Stomach (tissue), 9 donors: Measurements from ENCODE around the gene UBE2J1. TPM values are rescaled to one million over a fixed set of nuclear protein-coding genes. Genes with fewer than 3 reads are reported as not detected.
A peak's percentile ranks its signal among the peaks of the same experiment; 100 is the strongest.

Experiments
- DNase-seq, 2 donors: peaks; one replicate each; pipeline versions ENCODE4 v3.0.0 to v3.0.0-alpha.2; 2013 to 2019
- H3K27ac ChIP-seq, 5 donors: fragments of 200-600 bp in 4 of 5; sonication (generic) in 4 of 5; one replicate each; pipeline ENCODE4 v1.5.1; 2013 to 2019; ENCODE audit warnings: mild to moderate bottlenecking in 1 of 5, moderate library complexity in 1 of 5
- H3K27me3 ChIP-seq, 3 donors: fragments of 200-600 bp; sonication (generic); one replicate each; pipeline ENCODE4 v1.5.1; 2017 to 2019; ENCODE audit warnings: mixed run types in 1 of 3
- H3K36me3 ChIP-seq, 4 donors: fragments of 200-600 bp; sonication (generic); 1 replicate in 3 of 4; 2 replicates in 1 of 4; pipeline ENCODE4 v1.5.1; 2016 to 2019
- H3K4me1 ChIP-seq, 4 donors: fragments of 200-600 bp; sonication (generic); one replicate each; pipeline ENCODE4 v1.5.1; 2016 to 2019
- H3K4me3 ChIP-seq, 4 donors: fragments of 200-600 bp; sonication (generic) in 3 of 4; one replicate each; pipeline ENCODE4 v1.5.1; 2016 to 2019; ENCODE audit warnings: mild to moderate bottlenecking in 1 of 4
- H3K9me3 ChIP-seq, 4 donors: fragments of 200-600 bp; sonication (generic); one replicate each; pipeline ENCODE4 v1.5.1; 2016 to 2019
- EP300 ChIP-seq: sonication (generic); formaldehyde crosslinking; IDR thresholded peaks from one replicate; pipeline ENCODE4 v1.6.1; 2017; ENCODE audit warnings: antibody characterized with exemption
- POLR2A ChIP-seq, 4 donors: fragments of 450-650 bp; IDR thresholded peaks; one replicate each; pipeline ENCODE4 v1.6.1; 2016; ENCODE audit warnings: antibody characterized with exemption in 4 of 4, control low read depth in 2 of 4, mild to moderate bottlenecking in 1 of 4, moderate library complexity in 1 of 4
- POLR2AphosphoS5 ChIP-seq, 3 donors: sonication (generic); formaldehyde crosslinking; IDR thresholded peaks; one replicate each; pipeline ENCODE4 v1.6.1; 2016; ENCODE audit warnings: antibody characterized with exemption in 3 of 3
- WGBS, 5 donors: extraction: QIAGEN DNeasy Blood & Tissue Kit in 3 of 5; methylation state at CpG; one replicate each; pipeline versions ENCODE4 v1.1.5 to v1.1.7; 2013 to 2018; 5-methylcytosine and 5-hydroxymethylcytosine counted together
- intact Hi-C: fragments of 100-400 bp; cut with DNase I; formaldehyde crosslinking; loops from one replicate; pipeline ENCODE4 v1.15.1; 2023; ENCODE audit warnings: low total_unique reads
- polyA plus RNA-seq, 3 donors: library from polyadenylated mRNA; stranded (reverse); fragments of 200-250 nt; gene quantifications; one replicate each; pipeline ENCODE4 v1.2.3, GENCODE V29; 2013
- total RNA-seq, 5 donors: library from RNA; depleted of rRNA; stranded (reverse); fragments of >200 nt; gene quantifications; one replicate each; pipeline versions ENCODE4 v1.1.0 to v1.2.3, GENCODE V29; 2014 to 2016
- TF ChIP-seq, protein P1 (sequence below), 7 experiments: fragments of 450-650 bp in 4 of 7; fragments of 200-600 bp in 3 of 7; sonication (generic) in 3 of 7; IDR thresholded peaks; one replicate each; pipeline ENCODE4 v1.5.1; 2016 to 2019; ENCODE audit warnings: antibody characterized with exemption in 7 of 7, control low read depth in 2 of 7, mild to moderate bottlenecking in 1 of 7
- donor health status: healthy with polysubstance abuse.
- donor health status: Bipolar disorder and iron deficiency.
- donor health status: healthy.

Gene UBE2J1
- total and polyA plus RNA-seq, 8 donors, result 5.2 to 58.6 (median 24.0) TPM

DNA sequence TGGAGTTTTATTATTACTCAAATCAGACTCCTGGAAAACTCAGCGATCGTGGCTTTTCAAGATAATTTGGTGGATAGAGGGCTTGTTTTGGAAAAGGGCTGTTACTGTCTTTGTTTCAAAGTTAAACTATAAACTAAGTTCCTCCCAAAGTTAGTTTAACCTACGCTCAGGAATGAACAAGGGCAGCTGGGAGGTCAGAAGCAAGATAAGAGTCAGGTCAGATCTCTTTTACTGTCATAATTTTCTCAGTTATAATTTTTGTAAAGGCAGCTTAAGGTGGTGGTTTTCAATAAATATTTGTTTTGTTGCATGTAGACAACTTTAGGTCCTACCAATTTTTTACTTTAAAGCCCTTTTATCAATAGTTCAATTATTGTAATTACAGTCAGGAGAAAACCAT lies 28.2 kb downstream of the UBE2J1 start:
- H3K4me1 ChIP-seq, result peaks cover 0 to 29% (median 6%) of the 10 kb centered on the region in 4 donors
- H3K9me3 ChIP-seq, result no peaks in the 10 kb centered on the region
- H3K27ac ChIP-seq, result peak overlapping the region in 3 of 5 donors; percentile 23 to 36 (median 26)
- WGBS, 5 donors, result 43 to 68% (median 46%) methylated on average over 3 of the region's 3 CpGs
- intact Hi-C loops, result no loop called here
- peaks cover 0 to 57% (median 37%) of the 10 kb centered on the region in 4 donors for H3K36me3 ChIP-seq
- no peaks in the 10 kb centered on the region for H3K27me3 ChIP-seq
- H3K4me3 ChIP-seq, result no peak overlapping the region
- TF ChIP-seq EP300 (no peak), POLR2AphosphoS5 (IDR thresholded peaks at IDR 0.05) (no peak), POLR2A (IDR thresholded peaks at IDR 0.05) (no peak)
- TF ChIP-seq, protein P1, sequence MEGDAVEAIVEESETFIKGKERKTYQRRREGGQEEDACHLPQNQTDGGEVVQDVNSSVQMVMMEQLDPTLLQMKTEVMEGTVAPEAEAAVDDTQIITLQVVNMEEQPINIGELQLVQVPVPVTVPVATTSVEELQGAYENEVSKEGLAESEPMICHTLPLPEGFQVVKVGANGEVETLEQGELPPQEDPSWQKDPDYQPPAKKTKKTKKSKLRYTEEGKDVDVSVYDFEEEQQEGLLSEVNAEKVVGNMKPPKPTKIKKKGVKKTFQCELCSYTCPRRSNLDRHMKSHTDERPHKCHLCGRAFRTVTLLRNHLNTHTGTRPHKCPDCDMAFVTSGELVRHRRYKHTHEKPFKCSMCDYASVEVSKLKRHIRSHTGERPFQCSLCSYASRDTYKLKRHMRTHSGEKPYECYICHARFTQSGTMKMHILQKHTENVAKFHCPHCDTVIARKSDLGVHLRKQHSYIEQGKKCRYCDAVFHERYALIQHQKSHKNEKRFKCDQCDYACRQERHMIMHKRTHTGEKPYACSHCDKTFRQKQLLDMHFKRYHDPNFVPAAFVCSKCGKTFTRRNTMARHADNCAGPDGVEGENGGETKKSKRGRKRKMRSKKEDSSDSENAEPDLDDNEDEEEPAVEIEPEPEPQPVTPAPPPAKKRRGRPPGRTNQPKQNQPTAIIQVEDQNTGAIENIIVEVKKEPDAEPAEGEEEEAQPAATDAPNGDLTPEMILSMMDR (IDR thresholded peaks at IDR 0.05), result no peak
- DNase-seq, result no peak

DNA sequence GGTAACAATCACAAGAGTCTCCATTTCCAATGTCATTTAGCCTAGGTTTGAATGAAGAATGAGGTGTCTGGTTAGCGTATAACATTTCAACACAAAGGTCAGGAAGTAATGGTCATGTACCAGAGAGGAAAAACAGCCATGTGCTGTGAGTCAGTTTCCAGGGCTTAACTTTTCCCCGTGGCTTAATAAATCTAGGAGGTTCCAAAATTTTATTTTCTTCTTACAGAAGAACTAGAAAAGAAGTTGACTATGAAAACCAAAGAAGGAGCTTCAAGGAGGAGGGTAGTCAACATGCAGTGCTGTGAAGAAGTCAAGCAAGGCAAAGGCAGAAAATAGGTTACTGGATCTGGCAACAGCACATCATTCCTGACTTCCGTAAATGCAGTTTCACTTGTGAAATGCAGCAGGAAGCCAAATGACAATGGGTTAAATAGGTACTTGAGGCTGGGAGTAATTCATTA lies 29.0 kb downstream of the UBE2J1 start:
- Histone ChIP-seq H3K27ac (peak overlapping the region in 3 of 5 donors; percentile 23 to 36 (median 26)), H3K27me3 (no peaks in the 10 kb centered on the region), H3K4me3 (no peak overlapping the region), H3K4me1 (peaks cover 0 to 29% (median 6%) of the 10 kb centered on the region in 4 donors), H3K9me3 (no peaks in the 10 kb centered on the region), H3K36me3 (peaks cover 0 to 49% (median 31%) of the 10 kb centered on the region in 4 donors)
- no peak for TF ChIP-seq POLR2A (IDR thresholded peaks at IDR 0.05)
- no peak for TF ChIP-seq EP300
- 68 to 88% (median 78%) methylated on average over 3 of the region's 3 CpGs for WGBS, 5 donors
- intact Hi-C loops, result no loop called here
- DNase-seq, result no peak

DNA sequence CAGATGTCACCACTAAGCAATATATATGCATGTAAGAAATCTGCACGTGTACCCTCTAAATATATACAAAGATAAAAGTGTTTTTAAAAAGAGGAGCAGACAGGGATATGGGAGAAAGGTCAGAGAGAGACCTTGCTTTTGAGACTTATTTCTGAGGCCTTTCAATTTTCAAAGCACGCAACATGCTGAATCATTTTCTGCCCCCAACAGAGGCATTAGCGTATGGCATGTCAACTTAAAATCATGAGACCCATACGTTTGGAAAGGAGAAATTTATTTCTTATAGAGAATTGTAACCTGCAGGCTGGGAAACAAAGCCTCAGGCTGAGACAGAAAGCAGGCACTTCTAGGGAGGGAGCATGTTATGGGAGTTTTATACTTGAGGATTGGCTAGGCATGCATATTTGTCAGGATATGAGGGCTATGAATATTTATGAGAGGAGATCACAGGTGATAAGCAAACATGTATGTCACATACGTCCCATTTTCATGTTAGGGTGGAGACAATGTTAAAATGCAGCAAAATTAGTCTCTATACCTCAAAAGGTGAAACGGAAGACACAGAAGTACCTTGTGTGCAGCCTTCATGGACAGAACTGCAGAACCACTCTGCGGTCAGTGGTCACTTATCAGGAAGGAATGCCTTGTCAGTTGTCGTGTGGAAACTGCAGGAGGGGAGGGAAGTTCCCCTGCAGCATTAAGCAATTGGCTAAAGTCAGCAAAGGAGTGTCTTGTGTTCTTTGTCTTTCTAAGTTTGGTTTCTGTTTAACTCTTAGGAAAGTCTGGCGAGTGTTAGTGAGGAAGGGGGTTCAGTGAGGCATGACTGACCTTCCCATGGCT lies 31.2 kb downstream of the UBE2J1 start:
- no peak overlapping the region for H3K4me3 ChIP-seq
- H3K4me1 ChIP-seq, result peaks cover 0 to 29% (median 6%) of the 10 kb centered on the region in 4 donors
- intact Hi-C loops, result no loop called here
- 77 to 85% (median 81%) methylated on average over 9 of the region's 9 CpGs for WGBS, 5 donors
- peak in 1 of 2 donors; percentile 21 for DNase-seq
- no peaks in the 10 kb centered on the region for H3K27me3 ChIP-seq
- no peaks in the 10 kb centered on the region for H3K9me3 ChIP-seq
- peaks cover 0 to 27% (median 11%) of the 10 kb centered on the region in 4 donors for H3K36me3 ChIP-seq
- TF ChIP-seq POLR2AphosphoS5 (IDR thresholded peaks at IDR 0.05) (no peak), EP300 (no peak), POLR2A (IDR thresholded peaks at IDR 0.05) (no peak)
- TF ChIP-seq, protein P1 (IDR thresholded peaks at IDR 0.05), result no peak
- H3K27ac ChIP-seq, result no peak overlapping the region

DNA sequence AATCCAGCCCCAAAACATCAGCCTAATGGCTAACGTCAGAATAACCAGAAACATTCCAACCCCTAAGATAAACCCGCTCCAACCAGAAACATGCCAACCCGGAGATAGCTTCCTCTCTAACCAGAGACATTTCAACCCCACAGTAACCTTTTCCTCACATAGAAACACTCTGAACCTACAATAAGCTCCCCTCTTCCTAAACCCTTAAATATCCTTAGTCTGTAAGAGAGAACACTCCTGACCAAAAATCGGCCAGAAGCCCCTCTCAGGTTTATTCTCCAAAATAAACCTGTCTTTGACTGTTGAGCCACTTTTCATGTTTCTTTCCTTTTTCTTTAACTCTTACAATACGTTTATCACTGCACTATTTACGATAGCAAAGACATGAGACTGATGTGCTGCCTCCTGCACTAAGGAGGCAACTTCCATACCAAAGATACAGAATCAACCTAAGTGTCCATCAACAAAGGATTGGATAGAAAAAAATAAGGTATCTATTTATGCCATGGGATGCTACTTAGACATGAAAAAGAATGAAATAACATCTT lies 32.4 kb downstream of the UBE2J1 start:
- TF ChIP-seq POLR2A (IDR thresholded peaks at IDR 0.05), result no peak
- TF ChIP-seq POLR2AphosphoS5 (IDR thresholded peaks at IDR 0.05), result no peak
- TF ChIP-seq EP300, result no peak
- TF ChIP-seq, protein P1 (IDR thresholded peaks at IDR 0.05), result no peak
- Histone ChIP-seq H3K9me3 (no peaks in the 10 kb centered on the region), H3K4me1 (peaks cover 0 to 29% (median 6%) of the 10 kb centered on the region in 4 donors), H3K27ac (no peak overlapping the region), H3K4me3 (no peak overlapping the region), H3K27me3 (no peaks in the 10 kb centered on the region), H3K36me3 (peaks cover 0 to 19% (median 7%) of the 10 kb centered on the region in 4 donors)
- intact Hi-C loops, result no loop called here
- WGBS, 5 donors, result 93 to 95% (median 94%) methylated on average over 6 of the region's 6 CpGs
- no peak for DNase-seq
